ENCODE data around the gene RGS17. TPM values are rescaled to one million over a fixed set of nuclear protein-coding genes. Genes with fewer than 3 reads are reported as not detected.
"Not testable (repeated sequence)": the region's sequence is repeated elsewhere in the genome, so short reads cannot be mapped to it uniquely, and the experiment has no call there.

RGS17 gene
- total RNA-seq, 1 donor from 2014 or later: 3.3 TPM

GRCh38 chr6:152984513-152984872, 146.6 kb downstream of the RGS17 start:
- DNase-seq (ENCODE audit: low spot score): no peak

DNA sequence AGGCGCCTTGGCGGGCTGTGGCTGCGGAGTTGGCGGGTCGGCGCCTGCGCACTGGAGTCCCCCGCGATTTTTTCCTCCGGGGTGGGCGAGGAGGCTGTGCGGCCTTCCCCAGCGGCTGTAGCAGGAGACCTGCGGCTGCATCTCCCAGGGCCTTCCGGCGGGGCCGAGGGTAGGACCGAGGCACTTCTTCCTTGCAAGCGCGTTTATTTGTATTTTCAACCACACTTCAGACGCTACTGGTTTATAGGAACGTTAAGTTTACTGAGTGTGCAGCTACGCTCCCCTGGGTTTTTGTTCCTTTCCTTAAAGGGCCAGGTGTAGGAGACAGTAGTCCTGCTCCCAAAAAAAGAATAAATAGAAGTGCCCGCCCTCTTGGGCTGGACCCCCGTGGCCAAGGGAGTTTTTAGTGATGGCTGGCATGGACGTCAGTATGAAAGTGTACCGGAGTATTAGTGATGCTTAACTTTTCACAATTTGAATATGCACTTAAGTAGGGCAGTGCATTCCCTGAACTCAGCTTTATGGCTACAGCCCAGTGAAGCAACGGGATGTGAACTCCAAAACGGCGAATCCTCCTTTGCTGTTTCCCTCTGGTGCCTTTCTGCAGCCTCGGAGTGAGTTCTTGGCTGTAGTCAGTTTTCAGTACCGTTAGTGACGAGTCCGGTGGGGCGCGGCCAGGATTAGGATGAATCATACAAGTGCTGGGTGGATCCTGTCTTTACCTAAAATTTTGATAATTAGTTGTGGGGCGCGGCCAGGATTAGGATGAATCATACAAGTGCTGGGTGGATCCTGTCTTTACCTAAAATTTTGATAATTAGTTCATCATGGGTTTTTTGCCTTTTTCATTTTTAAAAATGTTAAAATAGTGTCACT, 147.2 kb downstream of the RGS17 start:
- DNase-seq (ENCODE audit: low spot score): peak; percentile 84

- DNase-seq (ENCODE audit: low spot score): peak; percentile 97
Measured at GRCh38 chr6:152982904-152983636, 148.0 kb downstream of the RGS17 start, which contains the start of gene FBXO5. FBXO5 (minus strand) TSS chr6:152983041; CDS start chr6:152982959, 82 bp downstream.

GRCh38 chr6:152981989-152982903, 148.8 kb downstream of the RGS17 start:
- peak; percentile 51 for DNase-seq (ENCODE audit: low spot score)

DNA sequence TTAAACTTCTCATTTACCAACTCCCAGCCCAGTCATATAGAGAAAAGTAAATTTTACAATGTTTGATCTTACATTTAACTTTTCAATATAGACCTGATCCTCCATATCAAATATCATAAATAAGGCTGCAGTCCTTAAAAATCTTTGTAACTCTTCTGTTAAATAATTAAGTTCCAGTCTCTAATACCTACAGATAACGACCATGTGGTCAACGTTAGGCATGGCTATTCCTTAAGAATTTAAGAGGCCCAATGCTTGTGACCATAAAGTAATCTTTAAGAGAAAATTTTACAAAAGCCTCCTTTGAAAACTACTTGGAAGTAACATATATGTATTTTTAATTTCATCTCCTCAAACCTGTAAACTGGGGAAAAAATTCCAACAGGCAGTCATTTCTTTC, 149.9 kb downstream of the RGS17 start:
- DNase-seq (ENCODE audit: low spot score): no peak

DNA sequence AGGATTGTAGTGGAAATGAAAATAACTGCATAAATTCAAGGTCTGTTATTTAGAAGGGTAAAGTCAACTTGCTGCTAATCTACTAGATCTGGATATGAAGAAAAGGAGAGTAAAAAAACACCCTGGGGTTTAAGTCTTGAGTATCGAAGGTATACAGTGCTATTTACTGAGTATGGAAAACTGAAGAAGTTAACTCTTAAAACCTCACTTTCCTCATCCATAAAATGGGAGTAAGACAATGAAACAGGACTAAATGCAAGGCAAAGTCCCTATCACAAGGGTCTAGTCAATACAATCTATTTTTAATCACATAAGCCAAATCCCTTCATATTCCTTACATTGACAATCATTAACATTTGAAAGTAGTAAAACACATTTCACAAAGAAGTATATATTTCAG, 150.4 kb downstream of the RGS17 start:
- no peak for DNase-seq (ENCODE audit: low spot score)

- DNase-seq (ENCODE audit: low spot score): no peak
Measured at GRCh38 chr6:152979116-152979515, 152.0 kb downstream of the RGS17 start.

DNA sequence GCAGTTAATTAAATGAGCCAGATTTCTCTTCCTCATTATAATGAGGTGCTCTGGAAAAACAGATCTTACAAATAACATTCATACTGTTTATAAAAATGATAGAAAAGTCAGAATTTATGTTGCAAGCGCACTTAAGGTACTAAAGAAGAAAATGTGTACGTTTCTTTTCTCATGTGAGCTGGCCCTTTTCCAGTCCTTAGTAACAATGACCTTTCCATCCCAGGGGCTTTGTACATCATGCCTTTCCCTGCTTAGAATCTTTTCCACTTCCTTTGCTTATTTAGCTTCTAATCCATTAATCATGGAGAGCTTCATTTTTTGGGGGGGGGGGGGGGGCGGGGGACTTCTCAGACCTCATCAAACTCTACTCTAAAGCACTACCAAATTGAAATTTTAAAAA, 153.0 kb downstream of the RGS17 start:
- no peak for DNase-seq (ENCODE audit: low spot score)

GRCh38 chr6:152977556-152977955, 153.5 kb downstream of the RGS17 start:
- DNase-seq (ENCODE audit: low spot score): no peak

- DNase-seq (ENCODE audit: low spot score): no peak
Measured at GRCh38 chr6:152976749-152977148, 154.3 kb downstream of the RGS17 start.

DNA sequence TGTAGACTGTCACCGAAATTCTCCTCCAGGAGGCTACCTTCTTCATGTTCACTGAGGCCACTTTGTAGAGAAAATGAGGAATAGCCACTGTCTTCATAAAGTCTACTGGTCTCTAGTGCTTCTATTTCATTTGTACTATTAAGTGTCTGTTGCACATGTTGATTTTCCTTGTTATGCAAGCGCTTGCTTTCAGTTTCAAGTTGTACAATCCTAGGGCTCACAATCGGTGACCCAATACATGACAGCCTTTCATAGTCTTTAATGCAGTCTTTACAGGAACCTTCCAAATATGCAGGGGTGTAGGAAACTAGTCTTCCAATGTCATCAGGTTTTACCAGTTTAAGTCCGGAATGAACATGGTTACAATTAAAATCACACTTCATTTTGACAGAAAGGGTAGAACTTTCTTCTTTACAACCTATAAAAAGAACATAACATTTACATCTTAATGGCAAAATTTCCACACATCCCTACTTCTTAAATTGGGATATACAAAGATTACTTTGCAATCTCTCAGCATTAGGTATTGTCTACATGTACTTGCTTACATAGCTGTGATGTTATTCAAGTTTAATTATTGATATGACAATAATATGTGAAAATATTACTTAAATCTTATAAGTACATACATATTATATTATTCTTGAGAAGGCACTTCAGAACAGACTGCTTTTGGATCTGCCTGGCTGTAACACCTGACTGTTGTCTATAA, 155.7 kb downstream of the RGS17 start:
- no peak for DNase-seq (ENCODE audit: low spot score)

DNA sequence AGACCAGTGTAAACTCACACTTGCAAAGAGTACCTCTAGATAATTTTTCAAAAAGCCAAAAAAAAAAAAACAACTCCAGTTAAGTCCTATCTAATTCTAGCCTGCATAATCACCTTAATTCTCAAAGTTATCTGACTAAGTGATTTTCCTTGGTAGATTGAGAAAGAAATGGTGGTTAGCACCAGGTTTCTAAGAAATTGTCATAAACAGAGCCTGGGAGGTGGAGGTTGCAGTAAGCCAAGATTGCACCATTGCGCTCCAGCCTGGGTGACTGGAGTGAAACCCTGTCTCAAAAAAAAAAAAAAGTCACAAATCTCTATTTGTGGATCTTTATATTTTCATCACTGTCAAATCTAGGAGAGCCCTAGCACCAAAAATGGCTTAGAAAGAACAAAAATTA, 157.2 kb downstream of the RGS17 start:
- no peak for DNase-seq (ENCODE audit: low spot score)

- DNase-seq (ENCODE audit: low spot score): no peak
Measured at GRCh38 chr6:152969688-152970418, 161.2 kb downstream of the RGS17 start.

GRCh38 chr6:152966168-152966894, 164.8 kb downstream of the RGS17 start:
- DNase-seq (ENCODE audit: low spot score): not testable (repeated sequence)

DNA sequence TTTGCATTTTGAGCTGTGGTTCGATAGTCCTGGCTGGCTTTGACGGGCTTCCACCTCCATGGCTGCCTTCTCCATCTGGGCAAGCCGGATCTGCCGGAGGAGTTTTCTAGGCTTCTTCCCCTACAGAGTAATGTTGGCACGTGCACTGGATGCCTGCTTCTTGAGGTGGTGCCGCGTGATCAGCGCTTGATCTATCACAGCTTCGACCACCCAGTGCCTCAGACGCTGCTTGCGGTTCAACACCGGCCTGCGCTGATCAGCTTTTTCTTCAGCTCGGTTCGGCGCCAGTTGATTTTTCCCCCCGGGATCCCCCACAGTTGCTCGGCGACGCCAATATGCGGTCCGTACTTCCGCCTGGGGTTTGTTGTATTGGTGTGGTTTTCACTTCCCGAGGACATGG, 171.7 kb downstream of the RGS17 start:
- no peak for DNase-seq (ENCODE audit: low spot score)

GRCh38 chr6:152957796-152958195, 173.3 kb downstream of the RGS17 start:
- no peak for DNase-seq (ENCODE audit: low spot score)
